Measurements from ENCODE around the gene SLC25A15.

- TF ChIP-seq, protein P1, sequence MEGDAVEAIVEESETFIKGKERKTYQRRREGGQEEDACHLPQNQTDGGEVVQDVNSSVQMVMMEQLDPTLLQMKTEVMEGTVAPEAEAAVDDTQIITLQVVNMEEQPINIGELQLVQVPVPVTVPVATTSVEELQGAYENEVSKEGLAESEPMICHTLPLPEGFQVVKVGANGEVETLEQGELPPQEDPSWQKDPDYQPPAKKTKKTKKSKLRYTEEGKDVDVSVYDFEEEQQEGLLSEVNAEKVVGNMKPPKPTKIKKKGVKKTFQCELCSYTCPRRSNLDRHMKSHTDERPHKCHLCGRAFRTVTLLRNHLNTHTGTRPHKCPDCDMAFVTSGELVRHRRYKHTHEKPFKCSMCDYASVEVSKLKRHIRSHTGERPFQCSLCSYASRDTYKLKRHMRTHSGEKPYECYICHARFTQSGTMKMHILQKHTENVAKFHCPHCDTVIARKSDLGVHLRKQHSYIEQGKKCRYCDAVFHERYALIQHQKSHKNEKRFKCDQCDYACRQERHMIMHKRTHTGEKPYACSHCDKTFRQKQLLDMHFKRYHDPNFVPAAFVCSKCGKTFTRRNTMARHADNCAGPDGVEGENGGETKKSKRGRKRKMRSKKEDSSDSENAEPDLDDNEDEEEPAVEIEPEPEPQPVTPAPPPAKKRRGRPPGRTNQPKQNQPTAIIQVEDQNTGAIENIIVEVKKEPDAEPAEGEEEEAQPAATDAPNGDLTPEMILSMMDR (conservative IDR thresholded peaks at IDR 0.05 in 1 of 2, IDR thresholded peaks at IDR 0.05 in 1 of 2; ENCODE audit: extremely low read depth in 1 of 2, insufficient read depth in 1 of 2, low read depth in 1 of 2, low read length in 2 of 2), result no peak
- no peak for TF ChIP-seq EZH2 (IDR thresholded peaks at IDR 0.05; ENCODE audit: borderline replicate concordance, low read length)
Measured at GRCh38 chr13:40765602-40766001, 23.8 kb upstream of the SLC25A15 start.
